PC-3 (cell line): Measurements from ENCODE around the gene MTTP. TPM values are rescaled to one million over a fixed set of nuclear protein-coding genes. Genes with fewer than 3 reads are reported as not detected.

Experiments used
- ATAC-seq: fragments of 200-7000 bp; cut with Tn5 transposase; 2 replicates; pipeline ENCODE4 v1.9.1; 2020; ENCODE audit warnings: mild to moderate bottlenecking, moderate library complexity
- BruUV-seq: library from RNA; stranded (reverse); fragments of 400-500 nt; replicated peaks from 2 replicates; lab custom pipeline; 2021; lab: Mats Ljungman, UMichigan
- CTCF ChIA-PET: fragments of 300-600 bp; sonication (Branson Sonifier 250); formaldehyde crosslinking; loops from one replicate; lab custom pipeline; 2022; ENCODE audit warnings: antibody characterized with exemption; lab: Charles Lee
- POLR2A ChIA-PET: fragments of 300-600 bp; sonication (Branson Sonifier 250); formaldehyde crosslinking; loops from one replicate; lab custom pipeline; 2022; ENCODE audit warnings: antibody characterized with exemption; ENCODE audit not compliant: unreplicated experiment; lab: Charles Lee
- DNase-seq: peaks from one replicate; pipeline ENCODE4 v3.0.0-alpha.2; 2015
- H2AFZ ChIP-seq: fragments of 300-600 bp; sonication (generic); 2 replicates; pipeline ENCODE4 v1.6.0; 2016; ENCODE audit warnings: antibody characterized with exemption, low read length
- H3F3A ChIP-seq: fragments of 300-600 bp; sonication (generic); one replicate; pipeline ENCODE4 v1.6.0; 2017; ENCODE audit warnings: antibody characterized with exemption, low read length, control low read depth, mild to moderate bottlenecking; ENCODE audit not compliant: unreplicated experiment
- H3K27ac ChIP-seq: fragments of 300-600 bp; sonication (generic); 2 replicates; pipeline ENCODE4 v1.5.1; 2016; ENCODE audit warnings: mild to moderate bottlenecking, low read length
- H3K27me3 ChIP-seq: fragments of 300-600 bp; sonication (generic); 2 replicates; pipeline ENCODE4 v1.6.1; 2016; ENCODE audit warnings: low read length, mixed read lengths
- H3K36me3 ChIP-seq: fragments of 300-600 bp; sonication (generic); 2 replicates; pipeline ENCODE4 v1.6.1; 2016; ENCODE audit warnings: low read depth, mixed run types, low read length, mixed read lengths
- H3K4me1 ChIP-seq: fragments of 300-600 bp; sonication (generic); 2 replicates; pipeline ENCODE4 v1.5.1; 2016; ENCODE audit warnings: low read length; ENCODE audit not compliant: insufficient read depth
- H3K4me2 ChIP-seq: fragments of 300-600 bp; sonication (generic); 2 replicates; pipeline ENCODE4 v1.6.0; 2016; ENCODE audit warnings: low read length
- H3K4me3 ChIP-seq: fragments of 300-600 bp; sonication (generic); 2 replicates; pipeline ENCODE4 v1.5.1; 2016; ENCODE audit warnings: mild to moderate bottlenecking, low read length, mixed read lengths
- H3K79me2 ChIP-seq: fragments of 300-600 bp; sonication (generic); 2 replicates; pipeline ENCODE4 v1.6.1; 2017; ENCODE audit warnings: low read length, mixed read lengths
- H3K9ac ChIP-seq: fragments of 300-600 bp; sonication (generic); 2 replicates; pipeline ENCODE4 v1.6.0; 2016; ENCODE audit warnings: mild to moderate bottlenecking, low read length
- H3K9me2 ChIP-seq: fragments of 300-600 bp; sonication (generic); replicated peaks from 2 replicates; pipeline ENCODE4 v1.6.1; 2016; ENCODE audit warnings: mixed run types, low read length, mixed read lengths
- H3K9me3 ChIP-seq: fragments of 300-600 bp; sonication (generic); 2 replicates; pipeline ENCODE4 v1.6.1; 2016; ENCODE audit warnings: low read length, mixed read lengths
- H4K20me1 ChIP-seq: fragments of 300-600 bp; sonication (generic); 2 replicates; pipeline ENCODE4 v1.6.1; 2016; ENCODE audit warnings: low read length, mixed read lengths
- CTCF ChIP-seq: fragments of 300-600 bp; sonication (generic); conservative IDR thresholded peaks from 2 replicates; pipeline ENCODE4 v1.5.1; 2017; ENCODE audit warnings: antibody characterized with exemption, low read depth, mild to moderate bottlenecking, low read length
- EZH2 ChIP-seq: fragments of 300-600 bp; sonication (generic); IDR thresholded peaks from one replicate; pipeline ENCODE4 v1.6.1; 2017; ENCODE audit warnings: antibody characterized with exemption, mild to moderate bottlenecking, low read length; ENCODE audit not compliant: unreplicated experiment
- EZH2phosphoT487 ChIP-seq: fragments of 300-600 bp; sonication (generic); IDR thresholded peaks from 2 replicates; pipeline ENCODE4 v1.6.1; 2018; ENCODE audit warnings: mild to moderate bottlenecking, antibody characterized with exemption, low read length, borderline replicate concordance
- intact Hi-C: fragments of 100-400 bp; cut with micrococcal nuclease; formaldehyde crosslinking; loops from 2 replicates; pipeline ENCODE4 v1.9.0; 2023
- total RNA-seq: library from RNA; depleted of rRNA; stranded (reverse); fragments of >200 nt; gene quantifications from 2 replicates; pipeline ENCODE4 v1.2.3, GENCODE V29; 2014

Gene MTTP
- total RNA-seq, 1 experiment from 2014 or later = 0.33 TPM

GRCh38 chr4:99630857-99631360 is 56.3 kb downstream of the MTTP start:
- ChIA-PET CTCF (no interaction called here), POLR2A (no interaction called here)
- ATAC-seq = no peak
- Histone ChIP-seq H3K27ac (no peak overlapping the region), H3K4me3 (no peak overlapping the region), H4K20me1 (no peaks in the 10 kb centered on the region), H3F3A (no peaks in the 10 kb centered on the region), H3K79me2 (no peaks in the 10 kb centered on the region), H3K36me3 (no peaks in the 10 kb centered on the region), H3K9me3 (no peaks in the 10 kb centered on the region), H3K9ac (no peak overlapping the region), H3K4me2 (no peak overlapping the region), H2AFZ (no peak overlapping the region), H3K27me3 (no peaks in the 10 kb centered on the region), H3K9me2 (no peaks in the 10 kb centered on the region), H3K4me1 (peaks cover 14% of the 10 kb centered on the region; the same call in 1 of the 2 replicates)
- intact Hi-C loops = no loop called here
- no peak for TF ChIP-seq EZH2
- no peak for TF ChIP-seq EZH2phosphoT487
- TF ChIP-seq CTCF = no peak
- no peak for DNase-seq
- no TSS peak for BruUV-seq

- no peak overlapping the region for H3K4me3 ChIP-seq
- no peak overlapping the region for H2AFZ ChIP-seq
- no peaks in the 10 kb centered on the region for H3K79me2 ChIP-seq
- no peaks in the 10 kb centered on the region for H3F3A ChIP-seq
- peaks cover 14% of the 10 kb centered on the region; the same call in 1 of the 2 replicates for H3K4me1 ChIP-seq
- BruUV-seq = no TSS peak
- H3K9me2 ChIP-seq = no peaks in the 10 kb centered on the region
- no peak overlapping the region for H3K9ac ChIP-seq
- H3K9me3 ChIP-seq = no peaks in the 10 kb centered on the region
- H4K20me1 ChIP-seq = no peaks in the 10 kb centered on the region
- ChIA-PET CTCF (no interaction called here), POLR2A (no interaction called here)
- H3K27me3 ChIP-seq = no peaks in the 10 kb centered on the region
- no peaks in the 10 kb centered on the region for H3K36me3 ChIP-seq
- intact Hi-C loops = no loop called here
- ATAC-seq (no peak), DNase-seq (no peak)
- no peak overlapping the region for H3K27ac ChIP-seq
- TF ChIP-seq EZH2phosphoT487 (no peak), CTCF (no peak), EZH2 (no peak)
- no peak overlapping the region for H3K4me2 ChIP-seq
Observed at GRCh38 chr4:99633772-99634171, 59.1 kb downstream of the MTTP start.

- H3K9me2 ChIP-seq = no peaks in the 10 kb centered on the region
- no peaks in the 10 kb centered on the region for H3F3A ChIP-seq
- no TSS peak for BruUV-seq
- H3K4me2 ChIP-seq = no peak overlapping the region
- no peak overlapping the region for H3K4me3 ChIP-seq
- H3K27ac ChIP-seq = no peak overlapping the region
- ChIA-PET POLR2A (no interaction called here), CTCF (no interaction called here)
- no peaks in the 10 kb centered on the region for H3K79me2 ChIP-seq
- no peak overlapping the region for H3K9ac ChIP-seq
- no peak for ATAC-seq
- no peak for DNase-seq
- H3K9me3 ChIP-seq = no peaks in the 10 kb centered on the region
- H2AFZ ChIP-seq = no peak overlapping the region
- TF ChIP-seq CTCF = no peak
- no peaks in the 10 kb centered on the region for H3K36me3 ChIP-seq
- no peaks in the 10 kb centered on the region for H4K20me1 ChIP-seq
- intact Hi-C loops = no loop called here
- peaks cover 10% of the 10 kb centered on the region; the same call in 1 of the 2 replicates for H3K4me1 ChIP-seq
- H3K27me3 ChIP-seq = no peaks in the 10 kb centered on the region
Observed at GRCh38 chr4:99634742-99635360, 60.2 kb downstream of the MTTP start.
